ENCODE data around the gene CACUL1. TPM values are rescaled to one million over a fixed set of nuclear protein-coding genes. Genes with fewer than 3 reads are reported as not detected.
A peak's percentile ranks its signal among the peaks of the same experiment; 100 is the strongest.

CACUL1 gene
- total and polyA plus RNA-seq, 2 donors (not counting 3 experiments of a cell fraction or from before 2014, with no cell fraction given): 6.0 to 35.1 TPM

- Histone ChIP-seq H3K9me1 (replicated peaks; ENCODE audit: control insufficient read depth, extremely low read depth, insufficient read depth, low read length) (no peaks in the 10 kb centered on the region), H2AFZ (ENCODE audit: low read depth, low read length) (no peak overlapping the region), H3K9me3 (replicated peaks; ENCODE audit: control insufficient read depth, insufficient read depth, low read length) (no peaks in the 10 kb centered on the region), H3K9ac (replicated peaks; ENCODE audit: extremely low read depth, insufficient read depth, low read length) (no peak overlapping the region), H3K4me3 (replicated peaks in 1 of 3; ENCODE audit: insufficient read depth in 1 of 3, low read depth in 1 of 3, low read length in 3 of 3) (no peak overlapping the region), H3K79me2 (ENCODE audit: control insufficient read depth, insufficient read depth, low read length) (peaks cover 27% of the 10 kb centered on the region), H3K4me1 (ENCODE audit: control insufficient read depth, extremely low read depth, insufficient read depth, low read length) (peaks cover 11% of the 10 kb centered on the region), H3K4me2 (ENCODE audit: insufficient read depth, low read length) (peak overlapping the region; percentile 55), H4K20me1 (replicated peaks; ENCODE audit: control insufficient read depth, extremely low read depth, insufficient read depth, low read length) (peaks cover 8% of the 10 kb centered on the region), H3K27ac (ENCODE audit: insufficient read depth, low read depth, low read length) (peak overlapping the region; percentile 27), H3K27me3 (ENCODE audit: control insufficient read depth in 2 of 2, insufficient read depth in 2 of 2, low read length in 2 of 2) (no peaks in the 10 kb centered on the region), H3K36me3 (ENCODE audit: control insufficient read depth in 2 of 2, extremely low read depth in 1 of 2, insufficient read depth in 2 of 2, low read length in 2 of 2) (no peaks in the 10 kb centered on the region)
- intact Hi-C loops (cut with micrococcal nuclease) (no loop called here), dilution Hi-C loops (cut with MboI; ENCODE audit: extremely low pct_ligation_motif_present, low sequenced_read_pairs) (no loop called here)
- FAIRE-seq (peak; percentile 61), DNase-seq (ENCODE audit: low read depth, low spot score) (peak; percentile 42)
- TF ChIP-seq GATA2 (IDR thresholded peaks at IDR 0.05; ENCODE audit: insufficient read depth, insufficient read length, low read depth, low read length): peak; percentile 46
- TF ChIP-seq FOS (IDR thresholded peaks at IDR 0.05; ENCODE audit: borderline replicate concordance, insufficient read depth, low read length): peak; percentile 67
- no peak for TF ChIP-seq POLR2AphosphoS5 (IDR thresholded peaks at IDR 0.05; ENCODE audit: insufficient read depth, low read depth, low read length)
- peak; percentile 32 for TF ChIP-seq JUN (IDR thresholded peaks at IDR 0.05; ENCODE audit: borderline replicate concordance, insufficient read depth, insufficient read length, low read depth)
- BruUV-seq (replicated peaks): no TSS peak
- ChIA-PET CTCF (interaction anchor here (1.0 to 6.0 kb wide), 5 partner anchors 11 to 157 kb away, joined by 3 to 168 read pairs (median 4); partner anchors contain the start of gene CACUL1), POLR2A (no interaction called here)
Observed at GRCh38 chr10:118723466-118723865, 31.3 kb downstream of the CACUL1 start.

GRCh38 chr10:118721539-118721876 is 33.3 kb downstream of the CACUL1 start:
- H3K27ac ChIP-seq (ENCODE audit: insufficient read depth, low read depth, low read length): no peak overlapping the region
- H3K27me3 ChIP-seq (ENCODE audit: control insufficient read depth in 2 of 2, insufficient read depth in 2 of 2, low read length in 2 of 2): no peaks in the 10 kb centered on the region
- intact Hi-C loops (cut with micrococcal nuclease) (loop anchor here (1.0 to 2.0 kb wide), 4 partner anchors 33 to 153 kb away; partner anchors contain the start of gene CACUL1), dilution Hi-C loops (cut with MboI; ENCODE audit: extremely low pct_ligation_motif_present, low sequenced_read_pairs) (no loop called here)
- H2AFZ ChIP-seq (ENCODE audit: low read depth, low read length): no peak overlapping the region
- peaks cover 4% of the 10 kb centered on the region for H4K20me1 ChIP-seq (replicated peaks; ENCODE audit: control insufficient read depth, extremely low read depth, insufficient read depth, low read length)
- no peak overlapping the region for H3K9ac ChIP-seq (replicated peaks; ENCODE audit: extremely low read depth, insufficient read depth, low read length)
- ChIA-PET CTCF (interaction anchor here (0.6 to 6.0 kb wide), 35 partner anchors 9 to 1480 kb away, joined by 3 to 168 read pairs (median 6); partner anchors contain the start of gene CACUL1), POLR2A (no interaction called here)
- no peak for FAIRE-seq
- no peaks in the 10 kb centered on the region for H3K36me3 ChIP-seq (ENCODE audit: control insufficient read depth in 2 of 2, extremely low read depth in 1 of 2, insufficient read depth in 2 of 2, low read length in 2 of 2)
- DNase-seq (ENCODE audit: low read depth, low spot score): no peak
- no peak overlapping the region for H3K4me3 ChIP-seq (replicated peaks in 1 of 3; ENCODE audit: insufficient read depth in 1 of 3, low read depth in 1 of 3, low read length in 3 of 3)
- H3K4me2 ChIP-seq (ENCODE audit: insufficient read depth, low read length): no peak overlapping the region
- no TSS peak for BruUV-seq (replicated peaks)
- H3K9me1 ChIP-seq (replicated peaks; ENCODE audit: control insufficient read depth, extremely low read depth, insufficient read depth, low read length): no peaks in the 10 kb centered on the region
- H3K79me2 ChIP-seq (ENCODE audit: control insufficient read depth, insufficient read depth, low read length): peaks cover 22% of the 10 kb centered on the region
- peaks cover 11% of the 10 kb centered on the region for H3K4me1 ChIP-seq (ENCODE audit: control insufficient read depth, extremely low read depth, insufficient read depth, low read length)
- TF ChIP-seq MAX (IDR thresholded peaks at IDR 0.05; ENCODE audit: insufficient read depth, insufficient read length) (no peak), JUN (IDR thresholded peaks at IDR 0.05; ENCODE audit: borderline replicate concordance, insufficient read depth, insufficient read length, low read depth) (no peak), GATA2 (IDR thresholded peaks at IDR 0.05; ENCODE audit: insufficient read depth, insufficient read length, low read depth, low read length) (no peak), CTCF (IDR thresholded peaks at IDR 0.05; ENCODE audit: extremely low read depth in 1 of 2, insufficient read depth in 1 of 2, low read depth in 1 of 2, low read length in 2 of 2) (no peak), EZH2 (IDR thresholded peaks at IDR 0.05; ENCODE audit: borderline replicate concordance, low read depth, low read length, severe bottlenecking) (no peak)
- H3K9me3 ChIP-seq (replicated peaks; ENCODE audit: control insufficient read depth, insufficient read depth, low read length): no peaks in the 10 kb centered on the region
